ENCODE data around the gene MED10.

DNA sequence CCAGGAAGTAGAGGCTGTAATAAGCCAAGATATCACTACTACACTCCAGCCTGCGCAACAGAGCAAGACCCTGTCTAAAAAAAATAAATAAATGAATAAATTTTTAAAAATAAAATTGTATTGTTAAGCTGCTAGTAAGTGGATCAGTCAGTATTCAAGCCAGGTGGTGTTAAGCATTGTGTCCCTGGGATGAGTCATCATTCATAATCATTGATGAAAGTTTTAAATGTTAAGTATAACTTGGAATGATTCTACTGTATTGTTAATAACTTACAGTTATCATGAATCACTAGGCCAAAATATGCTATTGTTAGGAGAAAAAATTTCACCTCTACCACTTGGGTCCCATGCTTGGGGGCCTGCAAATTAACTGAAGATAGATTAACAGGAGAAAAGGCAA, 38.2 kb downstream of the MED10 start:
- TF ChIP-seq EZH2 (IDR thresholded peaks at IDR 0.05) = no peak
- no peak for TF ChIP-seq POLR2AphosphoS5 (IDR thresholded peaks at IDR 0.05; ENCODE audit: borderline replicate concordance, low read depth, low read length)

Data from SK-N-MC (cell line).